NOMO-1 treated with dmso at 0.1 percent for 144 hours (cell line): ENCODE results near the gene KCNK15.

Experiments used
- DNase-seq: peaks from one replicate; lab custom pipeline; 2025; ENCODE audit not compliant: unreplicated experiment; lab: John Stamatoyannopoulos, UW

KCNK15 gene

DNA sequence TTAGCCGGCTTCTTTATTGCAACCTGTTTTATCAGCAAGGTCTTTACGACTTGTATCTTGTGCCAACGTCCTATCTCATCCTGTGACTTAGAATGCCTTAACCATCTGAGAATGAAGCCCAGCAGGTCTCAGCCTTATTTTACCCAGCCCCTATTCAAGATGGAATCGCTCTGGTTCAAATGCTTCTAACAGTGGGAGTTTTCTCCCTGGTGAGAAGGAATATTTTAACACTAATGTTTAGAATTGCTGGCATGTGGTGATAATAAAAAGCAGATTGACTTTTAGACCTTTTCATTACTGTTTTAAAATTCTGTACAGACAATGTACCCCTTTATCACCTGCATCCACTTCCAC, 9.9 kb upstream of the KCNK15 start:
- DNase-seq, result no peak

DNA sequence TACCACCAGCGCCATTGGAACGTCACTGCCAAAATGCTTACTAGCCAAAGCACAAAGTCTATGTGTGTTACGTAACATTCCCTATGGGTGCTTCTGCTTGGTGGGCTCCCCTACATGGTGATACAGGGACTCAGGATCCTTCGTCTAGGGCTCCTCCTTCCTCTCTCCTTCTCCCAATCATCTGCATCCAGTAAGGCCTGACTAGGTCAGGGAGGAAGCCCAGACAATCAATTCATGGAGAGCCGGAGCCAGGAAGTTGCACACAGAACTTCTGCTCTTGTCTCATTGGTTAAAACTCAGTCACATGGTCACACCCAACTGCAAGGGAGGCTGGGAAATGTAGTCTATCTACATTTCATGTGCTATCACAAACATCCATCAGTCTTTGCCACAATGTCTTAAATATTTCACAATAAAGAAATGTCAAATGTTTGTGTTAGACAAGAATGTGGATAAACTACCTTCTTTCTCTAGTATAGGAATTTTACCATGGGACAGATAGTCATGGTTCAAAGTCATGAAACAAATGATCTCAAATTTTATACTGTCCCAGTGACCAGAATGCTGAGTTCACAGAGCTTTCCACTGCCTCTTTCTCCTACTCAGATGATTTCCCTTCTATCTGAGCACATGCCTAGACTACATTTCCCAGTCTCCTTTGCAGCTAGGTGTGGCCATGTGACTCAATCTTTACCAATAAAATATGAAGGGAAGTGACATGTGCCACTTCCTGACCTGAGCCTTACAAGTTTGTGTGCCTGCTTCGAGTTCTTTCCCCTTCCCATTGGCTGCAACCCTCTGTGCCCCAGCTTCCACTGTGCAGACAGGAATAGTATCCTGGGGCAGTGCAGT, 9.3 kb upstream of the KCNK15 start:
- peak; percentile 75 for DNase-seq

DNA sequence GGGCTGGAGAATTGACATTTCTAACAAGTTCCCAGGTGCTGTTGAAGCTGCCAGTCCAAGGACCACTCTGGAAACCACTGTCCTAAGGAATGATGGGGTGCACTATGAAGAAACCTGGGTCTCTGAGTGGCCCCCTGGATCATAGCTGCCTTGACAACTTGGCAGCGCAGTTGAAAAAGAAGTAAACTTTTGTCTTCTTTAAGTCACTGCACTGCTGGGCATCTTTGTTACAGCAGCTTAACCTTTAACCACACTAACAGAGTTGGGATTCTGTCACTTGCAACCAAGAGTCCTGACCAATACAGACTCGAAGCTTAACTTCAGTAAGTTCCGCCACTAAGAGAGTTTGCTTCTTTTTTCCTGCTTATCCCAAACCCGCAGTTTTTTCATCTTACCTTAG, 8.5 kb upstream of the KCNK15 start:
- DNase-seq, result no peak

DNA sequence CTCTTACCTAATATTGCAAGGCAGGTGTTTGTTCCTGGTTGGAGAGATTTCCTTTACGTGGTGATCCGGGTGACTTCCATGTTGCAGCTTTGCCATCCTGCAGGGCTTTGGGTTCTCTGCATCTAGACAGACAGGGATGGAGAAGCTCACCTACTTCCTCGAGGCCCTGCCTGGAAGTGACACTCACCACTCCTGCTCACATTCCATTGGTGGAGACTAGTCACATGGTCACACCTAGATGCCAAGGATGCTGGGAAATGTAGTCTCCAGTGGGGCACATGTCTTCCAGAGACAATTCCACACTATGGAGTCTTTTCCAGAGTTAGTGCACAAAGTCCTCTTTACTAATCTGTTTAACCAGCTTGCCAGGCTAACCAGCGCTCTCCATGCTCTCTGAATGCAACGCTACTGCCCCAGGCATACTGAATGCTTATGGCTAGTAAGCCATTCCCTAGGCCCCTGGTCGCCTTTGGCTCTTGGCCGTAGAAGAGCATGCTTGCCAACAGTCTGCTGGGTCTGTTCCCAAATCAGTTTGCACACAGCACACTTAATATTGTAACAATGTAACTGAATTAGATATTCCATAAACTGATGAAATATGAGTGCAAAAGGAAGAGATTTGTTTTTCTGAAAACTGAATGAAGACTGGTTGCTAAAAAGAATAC, 6.7 kb upstream of the KCNK15 start:
- DNase-seq, result peak; percentile 34

DNA sequence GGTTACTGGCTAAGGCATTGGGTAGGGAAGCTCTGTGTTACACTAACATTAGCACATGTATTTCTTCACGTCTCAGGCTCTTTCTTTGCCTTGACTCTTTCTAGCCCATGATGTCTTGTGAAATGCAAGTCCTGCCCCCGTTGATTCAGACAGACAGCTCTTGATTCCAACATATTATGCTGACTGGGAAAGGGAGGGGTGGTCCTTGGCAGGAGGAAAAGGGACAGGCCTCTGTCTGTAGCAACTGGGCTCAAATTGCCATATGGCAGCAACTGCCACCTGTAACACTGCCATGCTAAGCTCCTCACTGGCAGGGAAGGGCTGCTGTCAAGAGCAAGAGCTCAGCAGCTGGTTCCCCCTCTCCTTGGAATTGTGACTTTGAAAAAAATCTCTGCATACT, 5.7 kb upstream of the KCNK15 start:
- no peak for DNase-seq

DNA sequence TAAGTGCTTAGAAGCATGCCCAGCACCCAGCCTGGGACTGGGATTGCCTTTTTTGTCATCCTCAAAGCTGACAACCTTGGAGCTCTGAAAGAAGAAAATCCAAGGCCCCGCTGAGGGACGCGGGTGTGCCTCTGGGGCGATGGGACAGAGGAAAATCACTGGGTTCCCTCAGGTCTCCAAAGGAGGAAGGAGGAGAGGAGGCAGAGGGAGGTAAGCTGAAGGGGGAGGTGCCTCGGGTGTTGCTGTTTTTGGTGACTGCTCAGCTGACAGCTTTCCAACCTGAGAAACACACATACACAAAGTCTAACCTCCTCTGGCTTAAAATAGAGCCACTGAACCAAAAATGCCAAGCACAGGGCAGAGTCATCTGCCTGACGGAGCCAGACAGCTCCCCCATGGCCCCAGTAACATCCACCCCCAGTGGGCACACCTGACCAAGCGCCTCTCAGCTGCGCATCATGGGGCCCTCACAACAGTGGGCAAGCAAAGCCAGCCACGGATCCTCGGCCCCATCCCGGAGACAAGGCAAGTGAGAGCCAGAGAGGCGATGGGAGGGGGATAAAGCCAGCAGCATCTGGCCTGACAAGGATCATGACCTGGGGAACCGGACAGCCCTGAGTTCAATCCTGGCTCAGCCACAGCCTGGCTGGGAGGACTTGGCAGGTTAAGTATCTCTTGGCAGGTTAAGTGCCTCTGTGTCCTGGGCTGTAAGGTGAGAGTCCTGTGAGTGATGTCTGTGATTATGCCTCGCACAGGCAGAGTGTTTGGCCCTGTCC, 3.2 kb upstream of the KCNK15 start:
- DNase-seq, result no peak

DNA sequence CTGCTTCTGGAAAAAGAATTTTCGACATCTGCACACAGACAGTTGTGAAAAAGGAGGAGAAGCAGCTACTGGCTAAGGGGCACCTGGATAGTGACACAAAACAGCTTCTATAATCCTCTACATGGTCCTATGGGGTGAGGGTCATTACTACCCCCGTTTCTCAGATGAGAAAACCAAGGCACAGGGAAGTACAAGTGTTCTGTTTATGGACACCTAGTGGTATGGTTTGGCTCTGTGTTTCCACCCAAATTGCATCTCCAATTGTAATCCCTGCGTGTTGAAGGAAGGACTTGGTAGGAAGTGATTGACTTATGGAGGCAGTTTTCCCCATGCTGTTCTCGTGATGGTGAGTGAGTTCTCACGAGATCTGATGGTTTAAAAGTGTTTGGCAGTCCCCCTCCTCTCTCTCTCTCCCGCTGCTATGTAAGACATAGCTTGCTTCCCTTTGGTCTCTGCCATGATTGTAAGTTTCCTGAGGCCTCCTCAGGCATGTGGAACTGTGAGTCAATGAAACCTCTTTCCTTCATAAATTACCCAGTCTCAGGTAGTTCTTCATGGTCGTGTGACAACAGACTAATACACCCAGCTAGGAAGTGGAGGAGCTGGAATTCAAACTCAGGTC, 2.5 kb upstream of the KCNK15 start:
- no peak for DNase-seq

DNA sequence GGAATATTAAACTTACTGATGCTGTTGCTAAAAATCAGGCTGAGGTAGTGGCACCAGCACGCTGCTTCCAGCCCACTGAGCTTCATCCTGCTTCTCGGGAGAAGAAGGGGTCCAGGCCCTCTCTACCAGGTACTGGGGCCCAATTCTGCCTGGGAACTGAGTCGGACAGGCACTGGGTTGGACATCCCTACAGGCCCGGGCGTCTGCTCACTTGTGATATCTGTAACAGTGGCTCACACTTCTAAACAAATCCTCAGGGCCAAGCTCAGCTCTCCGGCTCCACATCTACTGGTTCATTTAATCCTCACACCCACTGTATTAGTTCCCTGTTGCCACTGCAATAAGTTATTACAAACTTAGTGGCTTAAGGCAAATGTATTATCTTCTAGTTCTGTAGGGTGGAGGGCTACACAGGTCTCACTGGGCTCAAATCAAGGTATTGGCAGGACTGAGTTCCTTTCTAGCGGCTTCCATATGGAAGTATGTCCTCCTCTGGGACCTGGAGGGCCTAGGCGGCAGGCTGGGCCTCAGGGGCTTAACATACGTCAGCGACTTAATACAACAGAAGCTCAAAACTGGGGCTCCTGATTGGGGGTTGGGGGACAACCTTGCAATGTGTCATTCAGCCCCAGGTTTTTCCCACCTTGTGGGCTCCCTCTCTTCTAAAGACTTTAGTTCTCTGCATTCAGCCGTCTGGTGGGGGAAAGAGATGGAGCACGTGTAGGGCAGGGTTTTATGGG, 1.6 kb upstream of the KCNK15 start:
- DNase-seq, result no peak

DNA sequence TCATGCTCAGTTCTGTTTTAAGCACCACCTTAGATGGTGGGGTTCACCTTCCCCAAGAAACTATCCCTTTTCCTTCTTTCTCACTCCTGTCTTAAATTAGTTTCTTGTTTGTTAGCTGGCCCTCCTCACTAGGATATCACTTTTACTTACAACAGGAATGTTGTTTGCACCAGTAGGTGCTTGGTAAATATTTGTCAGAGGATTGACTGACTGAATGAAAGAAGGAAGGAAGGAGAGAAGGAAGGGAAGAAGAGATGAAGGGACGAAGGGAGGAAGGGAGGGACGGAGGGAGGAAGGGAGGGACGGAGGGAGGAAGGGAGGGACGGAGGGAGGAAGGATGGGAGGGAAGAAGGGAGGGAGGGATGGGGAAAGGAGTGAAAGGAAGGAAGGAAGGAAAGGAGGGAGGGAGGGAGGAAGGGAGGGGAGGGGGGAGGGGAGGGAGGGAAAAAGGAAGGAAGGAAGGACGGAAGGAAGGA, 505 bp upstream of the KCNK15 start:
- no peak for DNase-seq

DNA sequence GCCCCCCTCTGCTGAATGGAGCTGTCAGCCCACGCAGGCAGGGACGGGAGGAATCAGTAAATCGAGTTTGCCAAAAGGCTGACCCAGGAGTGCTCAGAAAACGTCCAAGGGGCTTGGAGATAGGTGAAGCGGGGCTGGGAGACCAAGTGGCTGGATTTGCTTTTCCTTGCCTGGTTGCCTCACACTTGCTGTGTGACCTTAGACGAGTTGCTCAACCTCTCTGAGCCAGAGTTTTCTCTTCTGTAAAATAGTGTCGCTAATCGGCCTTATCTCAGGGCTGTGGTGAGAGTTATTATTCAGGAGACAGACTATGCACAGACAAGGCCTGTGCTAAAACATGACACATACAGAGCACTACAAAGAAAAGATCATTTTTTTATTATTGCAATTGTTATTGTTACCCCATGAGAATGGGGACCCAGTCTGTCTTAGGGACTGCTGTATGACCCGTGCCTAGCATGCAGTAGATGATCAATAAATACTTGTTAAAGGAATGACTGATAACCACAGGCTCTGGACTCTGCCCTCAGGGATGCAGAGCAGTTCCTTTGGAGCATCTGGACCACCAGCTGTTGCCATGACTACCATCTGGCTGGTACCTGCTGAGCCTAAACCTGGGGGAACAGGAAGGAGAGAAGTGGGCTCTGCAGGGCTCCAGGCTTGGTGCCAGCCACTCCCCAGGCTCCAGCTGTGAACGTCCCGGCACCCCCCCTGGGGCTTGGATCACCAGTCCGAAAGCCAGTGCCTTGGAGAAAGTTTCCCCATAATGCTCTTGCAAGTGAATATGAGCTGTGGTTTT, 901 bp downstream of the KCNK15 start:
- DNase-seq, result no peak

DNA sequence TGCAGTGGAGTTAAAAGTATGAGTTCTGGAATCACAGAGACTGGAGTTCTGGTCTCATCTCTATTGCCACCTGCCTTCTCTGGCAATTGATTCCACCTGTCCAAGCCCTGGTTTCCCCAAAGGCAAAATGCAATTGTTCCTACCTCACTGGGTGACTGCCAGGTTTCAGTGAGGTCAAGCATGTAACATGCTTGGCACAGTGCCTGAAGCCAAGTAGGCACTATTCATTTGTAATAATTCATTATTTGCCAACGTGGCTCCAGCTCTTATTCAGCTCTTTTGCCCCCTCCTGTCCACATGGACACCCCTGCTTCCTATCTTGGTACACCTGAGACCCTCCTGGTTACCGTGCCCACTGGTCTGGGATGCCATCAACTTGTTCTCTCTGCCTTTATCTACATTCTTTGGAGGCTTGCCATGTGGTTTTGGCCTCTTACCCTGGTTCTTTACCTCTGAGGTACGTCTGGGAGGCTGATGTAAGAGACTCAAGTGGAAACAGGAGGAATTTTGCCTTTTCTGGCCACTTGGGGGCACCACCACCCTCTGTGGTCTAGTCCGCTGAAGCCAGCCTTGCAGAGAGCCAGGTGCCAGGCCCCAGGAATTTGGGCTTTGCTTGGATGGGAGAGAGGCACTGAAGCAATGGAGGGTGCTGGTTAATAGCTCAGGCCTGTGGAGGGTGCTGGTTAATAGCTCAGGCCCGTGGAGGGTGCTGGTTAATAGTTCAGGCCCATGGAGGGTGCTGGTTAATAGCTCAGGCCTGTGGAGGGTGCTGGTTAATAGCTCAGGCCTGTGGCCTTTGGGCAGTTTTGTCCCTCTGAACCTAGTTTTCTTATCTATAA, 1.7 kb downstream of the KCNK15 start:
- peak; percentile 30 for DNase-seq

DNA sequence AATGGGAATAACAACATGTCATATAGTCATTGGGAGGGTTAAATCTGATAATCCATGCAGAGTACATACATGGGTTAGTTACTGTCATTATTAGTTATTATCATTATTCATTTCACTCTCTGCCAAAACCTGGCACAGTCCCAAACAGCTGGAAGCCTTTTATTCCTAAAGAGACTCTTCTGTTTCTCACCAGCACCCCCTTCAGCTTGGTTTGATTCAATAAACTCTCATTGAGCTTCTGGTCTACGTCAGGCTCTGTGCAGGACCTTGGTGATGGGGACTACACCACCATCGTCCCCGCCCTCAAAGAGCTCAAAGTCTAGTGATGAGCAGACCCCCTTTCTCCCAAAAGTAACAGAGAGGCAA, 2.3 kb downstream of the KCNK15 start:
- no peak for DNase-seq

DNA sequence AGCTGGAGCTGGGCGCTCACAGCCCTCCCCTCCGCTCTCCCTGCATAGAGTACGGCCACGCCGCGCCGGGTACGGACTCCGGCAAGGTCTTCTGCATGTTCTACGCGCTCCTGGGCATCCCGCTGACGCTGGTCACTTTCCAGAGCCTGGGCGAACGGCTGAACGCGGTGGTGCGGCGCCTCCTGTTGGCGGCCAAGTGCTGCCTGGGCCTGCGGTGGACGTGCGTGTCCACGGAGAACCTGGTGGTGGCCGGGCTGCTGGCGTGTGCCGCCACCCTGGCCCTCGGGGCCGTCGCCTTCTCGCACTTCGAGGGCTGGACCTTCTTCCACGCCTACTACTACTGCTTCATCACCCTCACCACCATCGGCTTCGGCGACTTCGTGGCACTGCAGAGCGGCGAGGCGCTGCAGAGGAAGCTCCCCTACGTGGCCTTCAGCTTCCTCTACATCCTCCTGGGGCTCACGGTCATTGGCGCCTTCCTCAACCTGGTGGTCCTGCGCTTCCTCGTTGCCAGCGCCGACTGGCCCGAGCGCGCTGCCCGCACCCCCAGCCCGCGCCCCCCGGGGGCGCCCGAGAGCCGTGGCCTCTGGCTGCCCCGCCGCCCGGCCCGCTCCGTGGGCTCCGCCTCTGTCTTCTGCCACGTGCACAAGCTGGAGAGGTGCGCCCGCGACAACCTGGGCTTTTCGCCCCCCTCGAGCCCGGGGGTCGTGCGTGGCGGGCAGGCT, 4.6 kb downstream of the KCNK15 start:
- DNase-seq, result no peak

DNA sequence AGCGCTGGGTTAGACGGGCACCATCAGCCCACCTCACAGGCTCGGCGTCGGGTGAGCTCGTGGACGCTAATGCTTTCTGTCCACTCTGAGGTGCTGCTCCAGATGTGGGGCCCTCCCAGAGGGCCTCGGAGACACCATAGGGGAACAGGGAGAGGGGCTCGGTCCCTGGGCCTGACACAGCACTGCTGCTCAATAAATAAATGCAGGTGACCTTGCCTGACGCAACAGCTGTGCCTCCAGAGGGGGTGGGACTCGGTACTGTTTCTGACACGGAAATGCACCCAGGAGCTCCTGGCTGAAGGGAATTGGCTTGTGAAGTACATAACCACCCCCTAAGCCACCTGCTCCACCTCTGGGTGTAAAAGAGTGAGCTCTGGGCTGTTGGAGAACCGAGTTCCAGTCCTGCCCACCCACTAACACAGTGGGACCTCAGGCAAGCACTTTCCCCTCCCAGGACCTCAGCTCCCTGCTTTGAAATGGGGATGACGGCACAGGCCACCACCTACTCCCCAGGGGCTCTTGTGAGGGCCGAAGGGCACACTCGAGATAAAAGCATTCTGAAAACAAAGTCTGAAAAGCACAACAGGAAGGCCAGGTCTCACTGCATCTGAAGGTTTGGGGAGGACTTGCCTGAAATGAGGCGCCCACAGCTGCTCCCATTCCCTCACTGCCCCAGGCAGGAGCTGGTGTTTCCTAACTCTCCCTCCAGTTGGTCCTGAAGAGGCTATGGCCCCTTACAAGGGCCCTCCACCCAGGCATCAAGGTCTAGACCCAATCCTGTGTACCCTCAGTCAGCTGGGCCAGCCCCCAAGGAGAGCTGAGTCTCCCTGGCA, 6.7 kb downstream of the KCNK15 start:
- no peak for DNase-seq

DNA sequence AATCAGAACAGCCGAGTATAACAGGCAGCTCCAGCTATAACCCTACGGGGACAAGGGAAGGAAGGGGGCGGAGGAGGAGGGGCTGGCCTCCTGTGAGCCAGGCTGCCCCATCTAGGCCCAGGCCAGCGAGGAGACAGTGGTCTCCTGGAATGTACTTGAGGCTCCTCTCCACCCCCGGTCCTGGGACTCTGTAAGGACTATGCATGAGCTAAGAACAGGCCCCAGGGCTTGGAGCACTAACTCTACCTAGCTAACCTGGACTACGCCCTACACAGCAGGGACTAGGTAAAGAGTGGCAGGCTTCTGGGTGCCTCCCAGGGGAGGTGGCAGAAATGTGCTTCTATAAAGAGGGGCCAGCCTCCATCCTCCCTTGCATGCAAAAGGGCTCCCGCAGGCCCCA, 8.9 kb downstream of the KCNK15 start:
- DNase-seq, result no peak

DNA sequence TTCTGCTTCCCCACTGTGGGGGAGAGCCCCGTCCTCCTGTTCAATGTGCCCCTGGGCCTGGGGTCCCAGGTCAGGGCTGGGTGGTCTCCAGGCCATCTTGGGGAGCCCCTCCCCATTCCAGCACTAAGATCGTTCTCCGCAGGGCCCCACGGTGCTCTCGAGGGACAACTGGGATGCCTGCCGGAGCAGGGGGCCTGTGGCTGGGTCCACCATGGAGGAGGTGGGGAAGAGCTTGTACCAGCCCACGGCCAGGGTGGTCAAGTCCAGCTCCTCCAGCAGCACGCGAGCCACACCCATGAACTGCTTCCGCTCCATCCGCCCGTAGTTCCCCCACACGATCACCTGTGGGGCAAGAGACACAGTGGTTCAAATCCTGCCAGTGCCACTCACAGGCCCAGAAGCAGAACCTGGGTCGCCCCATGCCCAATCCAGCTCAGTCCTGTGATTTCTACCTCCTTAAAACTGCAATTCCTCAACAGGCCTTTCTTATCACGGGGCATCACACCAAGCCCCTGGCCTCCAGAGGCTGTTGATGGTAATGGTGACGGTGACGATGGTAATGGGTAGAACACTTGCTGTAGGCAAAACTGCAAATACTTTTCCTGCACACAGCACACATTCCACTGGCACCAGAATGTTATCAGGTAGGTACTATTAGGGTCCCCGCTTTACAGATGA, 10.5 kb downstream of the KCNK15 start:
- no peak for DNase-seq

DNA sequence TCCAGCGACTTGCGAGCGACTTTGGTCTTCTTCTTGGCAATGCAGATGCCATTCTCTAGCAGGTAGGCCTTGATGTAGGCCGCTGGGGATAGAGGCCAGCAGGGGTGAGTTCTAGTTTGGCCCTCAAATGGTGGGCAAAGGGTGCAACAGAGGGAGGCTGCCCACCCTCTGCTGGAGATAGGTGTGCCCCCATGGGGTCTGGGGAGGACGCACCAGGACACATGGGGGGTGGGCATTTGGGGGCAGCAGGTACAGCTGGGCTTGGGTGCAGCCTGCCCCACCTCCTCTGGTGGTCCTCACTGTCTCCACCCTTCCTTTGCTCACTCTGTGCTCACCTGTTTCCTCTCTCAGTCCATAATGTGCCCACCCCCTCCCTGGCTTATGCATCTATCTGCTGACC, 11.3 kb downstream of the KCNK15 start:
- no peak for DNase-seq
